Spleen (tissue), 7 donors: Measurements from ENCODE around the gene TM4SF18.

Experiments used
- POLR2A ChIP-seq, 3 donors: fragments of 450-650 bp; IDR thresholded peaks; one replicate each; pipeline ENCODE4 v1.5.1; 2017; ENCODE audit warnings: antibody characterized with exemption in 3 of 3, mild to moderate bottlenecking in 1 of 3
- TF ChIP-seq, protein P1 (sequence below), 11 experiments: fragments of 200-600 bp in 7 of 11; fragments of 450-650 bp in 4 of 11; sonication (generic) in 4 of 11; IDR thresholded peaks in 8 of 11; conservative IDR thresholded peaks in 3 of 11; 1 replicate in 7 of 11; 2 replicates in 4 of 11; pipeline versions ENCODE4 v1.4.0 to v1.8.0; 2016 to 2021; ENCODE audit warnings: antibody characterized with exemption in 11 of 11, inconsistent platforms in 4 of 11, mild to moderate bottlenecking in 1 of 11
- donor health status: DM: no; HTN: no; CAD: no; lungs with moderate emphysema.
- donor health status: DM: no; HTN: no; CAD: no.
- donor health status: DM: no; HTN: no; CAD: no.

DNA sequence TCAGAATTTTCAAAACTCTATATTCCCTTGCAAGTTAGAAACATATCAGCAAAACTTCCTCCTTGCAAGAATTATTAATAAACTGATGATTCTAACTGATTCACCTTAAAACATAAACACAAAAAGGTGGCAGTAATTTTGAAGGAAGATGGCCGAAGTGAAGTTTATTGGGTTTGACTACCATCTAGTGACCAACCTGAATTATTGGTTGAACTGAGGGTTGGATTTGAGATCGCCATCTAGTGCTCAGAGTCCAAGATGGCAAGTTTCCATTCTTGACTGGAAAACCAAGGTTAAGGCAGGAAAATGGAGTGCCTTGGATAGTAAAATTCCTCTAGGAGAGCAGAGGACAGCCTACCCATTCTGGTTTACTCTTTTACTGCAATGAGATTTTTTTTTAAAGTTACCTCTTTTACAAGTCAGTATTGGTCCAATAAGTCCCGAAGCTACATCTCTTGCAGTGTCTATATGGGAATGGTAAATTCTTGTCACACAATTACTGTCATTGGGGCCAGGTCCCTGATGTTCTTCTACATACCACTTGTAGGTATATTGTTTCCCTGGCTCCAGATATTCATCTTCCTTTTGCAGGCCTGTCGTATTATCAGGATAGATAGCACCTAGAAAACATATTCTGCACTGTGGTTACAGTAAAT, 60.2 kb downstream of the TM4SF18 start:
- TF ChIP-seq, protein P1, sequence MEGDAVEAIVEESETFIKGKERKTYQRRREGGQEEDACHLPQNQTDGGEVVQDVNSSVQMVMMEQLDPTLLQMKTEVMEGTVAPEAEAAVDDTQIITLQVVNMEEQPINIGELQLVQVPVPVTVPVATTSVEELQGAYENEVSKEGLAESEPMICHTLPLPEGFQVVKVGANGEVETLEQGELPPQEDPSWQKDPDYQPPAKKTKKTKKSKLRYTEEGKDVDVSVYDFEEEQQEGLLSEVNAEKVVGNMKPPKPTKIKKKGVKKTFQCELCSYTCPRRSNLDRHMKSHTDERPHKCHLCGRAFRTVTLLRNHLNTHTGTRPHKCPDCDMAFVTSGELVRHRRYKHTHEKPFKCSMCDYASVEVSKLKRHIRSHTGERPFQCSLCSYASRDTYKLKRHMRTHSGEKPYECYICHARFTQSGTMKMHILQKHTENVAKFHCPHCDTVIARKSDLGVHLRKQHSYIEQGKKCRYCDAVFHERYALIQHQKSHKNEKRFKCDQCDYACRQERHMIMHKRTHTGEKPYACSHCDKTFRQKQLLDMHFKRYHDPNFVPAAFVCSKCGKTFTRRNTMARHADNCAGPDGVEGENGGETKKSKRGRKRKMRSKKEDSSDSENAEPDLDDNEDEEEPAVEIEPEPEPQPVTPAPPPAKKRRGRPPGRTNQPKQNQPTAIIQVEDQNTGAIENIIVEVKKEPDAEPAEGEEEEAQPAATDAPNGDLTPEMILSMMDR (IDR thresholded peaks at IDR 0.05 in 8 of 11, conservative IDR thresholded peaks at IDR 0.05 in 3 of 11), result peak; percentile 80 to 98 (median 89)
- TF ChIP-seq POLR2A (IDR thresholded peaks at IDR 0.05), result no peak
